NCI-H526 (cell line): ENCODE measurements around the gene KCNK10.

ENCODE experiments used
- DNase-seq, 2 experiments: peaks; one replicate each; lab custom pipeline; 2025; lab: John Stamatoyannopoulos, UW

Gene KCNK10

DNA sequence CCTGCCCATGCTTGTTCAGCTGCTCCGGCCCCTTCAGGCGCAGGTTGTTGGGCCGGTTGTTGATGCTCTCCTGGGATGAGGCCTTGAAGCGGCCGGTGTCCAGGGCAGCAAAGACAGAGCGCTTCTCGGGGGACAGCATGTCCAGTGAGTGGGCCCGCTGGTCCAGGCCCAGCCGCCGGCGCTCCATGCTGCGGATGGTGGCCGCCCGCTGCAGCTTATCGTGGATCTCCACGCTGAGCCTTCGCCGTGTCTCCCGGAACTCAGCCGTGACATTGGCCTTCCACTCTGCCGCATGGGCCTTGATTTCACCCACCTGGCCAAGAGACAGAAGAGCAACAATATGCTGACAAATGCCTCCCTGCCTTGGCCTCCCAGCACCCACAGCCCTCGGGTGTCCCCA, 137.2 kb downstream of the KCNK10 start:
- DNase-seq, result no peak

GRCh38 chr14:88184956-88185355, 138.1 kb downstream of the KCNK10 start:
- DNase-seq, result no peak

GRCh38 chr14:88181072-88181471, 142.0 kb downstream of the KCNK10 start:
- DNase-seq, result no peak

GRCh38 chr14:88179716-88180115, 143.4 kb downstream of the KCNK10 start:
- no peak for DNase-seq

DNA sequence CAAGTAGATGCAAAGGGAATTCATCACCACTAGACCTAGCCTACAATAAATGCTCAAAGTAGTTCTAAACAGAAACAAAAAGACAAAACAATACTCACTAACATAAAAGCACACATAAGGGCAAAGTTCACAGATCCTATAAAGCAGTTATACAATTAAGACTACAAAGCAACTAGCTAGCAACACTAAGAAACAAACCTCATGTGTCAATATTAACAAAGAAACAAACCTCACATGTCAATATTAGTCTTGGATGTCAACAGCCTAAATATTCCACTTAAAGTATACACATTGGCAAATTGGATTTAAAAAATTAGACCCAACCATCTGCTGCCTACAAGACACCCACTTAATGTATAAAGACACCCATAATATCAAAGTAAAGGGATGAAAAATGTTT, 152.7 kb downstream of the KCNK10 start:
- DNase-seq, result no peak

DNA sequence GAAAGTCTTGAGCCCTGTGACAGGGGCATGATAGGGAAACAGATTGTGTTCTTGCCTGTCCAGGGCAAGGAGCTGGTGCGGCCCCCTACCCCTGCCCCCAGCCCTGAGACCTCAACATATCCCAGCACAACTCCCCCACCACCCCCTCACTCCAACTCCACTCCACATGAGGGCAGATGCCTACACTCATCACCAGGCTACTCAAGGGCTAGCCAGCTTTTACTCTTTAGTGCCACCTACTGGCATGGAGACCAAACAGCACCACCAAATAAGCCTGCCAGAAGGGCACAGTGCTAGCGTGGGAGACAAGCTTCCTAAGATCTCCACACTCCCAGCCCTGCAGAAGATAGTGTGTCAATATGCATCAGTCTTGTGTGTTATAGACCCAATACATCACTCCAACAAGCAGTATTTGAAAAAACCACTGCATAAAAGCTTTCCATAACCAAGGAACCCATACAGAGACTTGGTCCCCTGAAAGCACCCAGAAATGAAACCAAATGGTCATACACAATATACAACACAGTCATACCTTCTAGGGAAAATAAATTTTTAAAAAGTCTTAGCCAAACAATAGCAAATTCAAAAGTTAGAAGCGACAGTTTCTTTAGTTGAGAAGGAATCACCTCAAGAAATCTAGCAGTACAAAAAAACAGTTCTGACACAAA, 154.4 kb downstream of the KCNK10 start:
- DNase-seq, result peak in 1 of 2 experiments; percentile 54

- no peak for DNase-seq
Measured at GRCh38 chr14:88168025-88168424, 155.0 kb downstream of the KCNK10 start.

GRCh38 chr14:88166616-88167015, 156.5 kb downstream of the KCNK10 start:
- no peak for DNase-seq

DNA sequence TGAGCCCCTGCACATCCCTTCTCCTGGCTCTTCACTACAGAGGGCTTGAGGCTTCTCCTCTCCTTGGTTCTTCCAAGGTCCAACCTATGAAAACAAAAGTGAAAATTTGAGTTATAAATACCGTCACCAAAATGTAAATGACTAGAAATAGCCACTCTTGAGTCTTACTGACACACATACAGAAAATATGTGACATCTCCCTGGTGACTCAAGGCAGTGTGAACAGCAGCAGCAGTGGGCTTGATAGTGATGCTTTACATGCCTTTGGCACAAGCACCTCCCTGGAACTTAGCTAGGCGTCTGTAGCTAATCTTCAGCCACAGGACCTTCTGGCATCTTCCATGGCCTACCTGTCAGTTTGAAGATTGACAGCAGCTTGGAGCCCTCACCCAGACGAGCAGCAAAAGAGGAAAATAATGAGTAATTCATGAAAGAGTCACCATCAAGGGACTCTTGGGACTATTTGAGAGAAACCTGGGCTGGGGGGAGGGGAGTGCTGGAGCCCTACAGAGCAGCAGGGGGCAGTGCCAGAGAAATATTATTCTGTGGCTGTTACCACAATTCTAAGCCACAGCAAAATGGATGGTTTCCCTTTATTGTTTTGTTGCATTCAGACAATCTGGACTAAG, 158.0 kb downstream of the KCNK10 start:
- no peak for DNase-seq

DNA sequence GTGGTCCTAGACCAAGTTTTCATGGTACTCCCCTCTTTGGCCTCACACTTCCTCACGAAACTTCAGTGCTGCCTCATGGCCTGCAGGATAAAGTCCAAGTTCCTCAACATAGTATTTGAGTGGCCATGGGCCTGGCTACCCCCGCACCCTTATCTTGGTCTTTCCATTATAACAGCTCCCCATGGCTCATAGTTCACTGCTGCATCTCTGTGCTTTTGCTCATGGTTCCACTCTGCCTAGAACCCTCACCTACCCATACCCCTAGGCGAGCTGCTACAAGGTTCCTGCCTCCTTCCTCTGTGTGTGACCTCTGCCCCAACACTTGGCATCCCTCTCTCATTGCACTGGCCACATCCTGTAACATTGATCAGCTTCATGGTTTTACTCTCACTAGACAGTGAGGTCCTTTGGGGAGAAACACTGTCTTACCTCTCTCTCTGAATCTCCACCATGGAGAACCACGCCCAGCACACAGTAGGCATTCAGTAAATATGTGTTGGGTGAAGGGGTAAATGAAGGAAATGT, 159.3 kb downstream of the KCNK10 start:
- DNase-seq, result no peak

DNA sequence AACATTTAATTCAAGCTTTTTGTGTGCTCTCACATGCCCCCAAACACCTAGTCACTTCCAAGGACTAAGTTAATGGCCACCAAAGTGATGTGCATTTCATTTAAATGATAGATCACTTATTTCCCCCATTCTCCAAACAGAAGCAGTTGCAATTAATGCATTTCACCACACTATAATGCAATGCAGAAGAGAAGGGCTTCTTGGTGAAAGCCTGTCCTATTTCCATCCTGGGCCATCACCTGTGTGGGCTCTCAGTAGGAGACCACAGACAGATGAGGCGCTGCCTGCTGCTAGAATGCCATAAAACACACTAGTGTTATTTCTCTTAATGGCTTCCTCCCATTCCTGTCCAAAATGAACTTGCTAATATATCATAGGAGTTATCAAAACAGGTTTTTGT, 166.9 kb downstream of the KCNK10 start:
- DNase-seq, result no peak

GRCh38 chr14:88154926-88155325, 168.1 kb downstream of the KCNK10 start:
- DNase-seq, result no peak

GRCh38 chr14:88154321-88154720, 168.7 kb downstream of the KCNK10 start:
- DNase-seq, result no peak

DNA sequence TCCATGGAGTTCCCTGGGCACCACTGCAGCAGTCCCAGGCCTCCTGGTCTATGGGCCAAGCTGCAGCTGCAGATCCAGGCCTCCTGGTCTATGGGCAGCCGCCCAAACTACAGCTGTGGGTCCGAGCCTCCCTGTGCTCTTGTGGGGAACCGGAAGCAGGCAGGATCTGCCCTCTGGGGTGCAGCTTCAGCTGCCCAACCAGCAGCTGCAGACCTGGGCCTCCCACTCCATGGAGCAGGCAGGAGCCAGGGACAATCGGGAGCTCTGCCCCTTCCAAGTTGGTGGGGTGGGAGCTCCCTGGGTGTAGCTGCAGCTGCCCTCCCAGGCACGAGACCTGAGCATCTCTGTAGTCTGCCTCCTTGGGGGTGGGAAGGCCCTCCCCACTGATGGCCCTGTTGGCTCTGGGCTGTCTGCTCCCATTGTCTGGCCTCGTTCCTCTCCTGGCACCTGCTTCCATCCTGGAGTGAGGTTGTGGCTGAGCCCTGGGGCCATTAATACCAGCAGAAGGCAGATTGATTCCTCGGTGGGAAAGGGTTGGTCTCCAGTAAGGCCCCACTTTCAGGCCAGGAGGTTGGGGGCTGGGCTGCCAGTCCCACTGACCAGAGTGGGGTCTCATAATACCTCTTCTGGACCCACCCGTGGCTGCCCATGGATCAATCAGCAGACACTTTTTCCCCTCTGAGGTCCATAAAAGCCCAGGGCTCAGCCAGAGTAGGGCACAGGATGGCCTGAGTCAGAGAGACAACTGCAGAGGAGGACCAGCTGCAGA, 176.0 kb downstream of the KCNK10 start:
- no peak for DNase-seq

GRCh38 chr14:88143810-88144209, 179.3 kb downstream of the KCNK10 start:
- DNase-seq, result no peak

DNA sequence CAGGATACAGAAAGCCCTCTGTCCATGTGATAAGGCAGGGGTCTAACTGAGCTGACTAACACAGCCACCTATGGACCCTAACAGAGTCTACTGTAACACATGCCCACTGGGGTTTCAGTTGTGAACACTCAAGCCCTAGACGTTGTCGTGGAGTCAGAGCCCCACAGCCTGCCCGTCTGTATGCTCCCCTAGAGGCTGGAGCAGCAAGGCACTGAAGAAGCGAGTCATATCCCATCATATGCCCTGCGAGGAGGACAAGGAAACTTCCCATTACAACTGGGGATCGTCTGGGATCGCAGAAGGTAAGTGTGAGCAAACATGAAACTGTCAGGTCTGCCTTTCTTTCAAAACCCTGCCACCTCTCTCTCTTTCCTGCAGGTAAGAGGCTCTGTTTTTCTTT, 180.1 kb downstream of the KCNK10 start:
- DNase-seq, result no peak

GRCh38 chr14:88140874-88141273, 182.2 kb downstream of the KCNK10 start:
- no peak for DNase-seq

GRCh38 chr14:88137327-88137726, 185.7 kb downstream of the KCNK10 start:
- no peak for DNase-seq
